HG03469 (cell line): ENCODE results near the gene PSORS1C1.

Experiments used
- ATAC-seq: cut with Tn5 transposase; IDR thresholded peaks from one replicate; pipeline ENCODE4 v1.9.1; 2021; ENCODE audit warnings: mild to moderate bottlenecking, moderate library complexity, moderate number of reproducible peaks; ENCODE audit not compliant: unreplicated experiment

Gene PSORS1C1

DNA sequence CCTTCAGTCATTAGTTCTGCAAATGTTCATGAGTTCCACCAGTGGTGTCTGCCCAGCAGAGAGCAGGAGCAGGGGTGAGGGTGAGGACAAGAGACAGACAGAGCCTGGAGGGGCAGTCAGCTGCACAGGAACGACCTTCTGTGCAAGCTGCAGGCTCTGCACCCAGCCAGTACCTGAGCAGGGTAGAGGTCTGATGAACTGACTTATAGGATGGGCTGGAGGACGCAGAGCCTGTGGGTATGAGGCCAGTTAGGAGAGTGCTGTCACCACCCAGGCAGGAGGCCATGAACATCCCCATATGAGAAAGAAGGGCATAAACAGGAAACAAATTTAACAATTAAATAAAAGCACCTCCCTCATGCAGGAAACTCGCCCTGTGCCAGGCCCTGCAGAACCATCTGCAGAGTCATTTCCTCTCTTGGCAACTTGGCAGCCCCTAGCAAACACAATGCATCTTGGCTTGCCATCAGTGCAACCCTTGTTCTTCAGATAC is 20.2 kb upstream of the PSORS1C1 start:
- ATAC-seq, result no peak

DNA sequence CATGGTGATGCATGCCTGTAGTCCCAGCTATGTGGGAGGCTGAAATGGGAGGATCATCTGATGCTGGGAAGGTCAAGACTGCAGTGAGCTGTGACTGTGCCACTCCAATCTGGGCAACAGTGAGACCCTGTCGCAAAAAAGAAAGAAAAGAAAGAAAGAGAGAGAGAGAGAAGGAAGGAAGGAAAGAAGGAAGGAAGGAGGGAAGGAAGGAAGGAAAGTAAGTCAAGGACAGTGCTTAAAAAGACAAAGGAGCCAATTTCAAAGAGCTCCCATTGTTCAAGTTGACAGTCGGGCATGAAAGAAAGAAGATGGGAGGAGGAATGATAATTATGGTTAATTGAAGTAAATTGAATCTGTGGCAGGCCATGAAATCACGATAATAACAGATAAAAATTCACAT is 18.4 kb upstream of the PSORS1C1 start:
- no peak for ATAC-seq

DNA sequence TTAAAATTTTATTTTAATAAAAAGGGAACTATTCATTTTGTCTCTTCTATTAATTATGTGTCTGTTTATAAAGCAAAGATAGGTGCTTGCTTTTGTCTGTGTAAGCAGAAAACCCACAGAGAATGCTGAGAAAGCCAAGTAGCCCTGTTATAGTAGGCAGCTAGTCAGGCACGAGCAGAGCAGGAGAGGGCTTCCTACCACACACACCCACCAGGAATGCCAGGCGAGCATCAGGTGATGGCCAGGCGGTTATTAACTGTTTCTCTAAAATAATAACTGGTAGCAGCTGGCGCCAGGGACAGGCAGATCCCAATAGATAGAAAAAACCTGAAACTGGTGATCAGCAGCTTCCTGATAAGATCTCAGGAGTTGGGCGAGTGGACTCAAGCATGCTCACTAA is 17.9 kb upstream of the PSORS1C1 start:
- no peak for ATAC-seq

DNA sequence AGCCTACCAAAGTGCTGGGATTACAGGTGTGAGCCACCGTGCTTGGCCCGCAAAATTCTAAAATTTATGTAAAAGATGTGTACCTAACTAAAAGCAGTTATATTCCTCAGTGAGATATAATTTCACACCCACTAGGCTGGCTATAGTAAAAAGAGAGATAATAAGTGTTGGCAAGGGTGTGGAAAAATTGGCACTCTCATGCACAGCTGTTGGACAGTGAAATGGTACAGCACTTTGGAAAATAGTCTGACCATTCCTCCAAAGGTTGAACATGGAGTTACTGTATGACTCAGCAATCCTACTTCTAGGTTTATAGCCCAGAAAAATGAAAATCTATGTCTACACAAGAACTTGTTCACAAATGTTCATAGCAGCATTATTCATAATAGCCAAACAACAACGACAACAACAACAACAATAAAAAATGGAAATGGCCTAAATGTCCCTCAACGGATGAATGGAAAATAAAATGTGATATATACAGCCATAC is 16.1 kb upstream of the PSORS1C1 start:
- ATAC-seq, result no peak

DNA sequence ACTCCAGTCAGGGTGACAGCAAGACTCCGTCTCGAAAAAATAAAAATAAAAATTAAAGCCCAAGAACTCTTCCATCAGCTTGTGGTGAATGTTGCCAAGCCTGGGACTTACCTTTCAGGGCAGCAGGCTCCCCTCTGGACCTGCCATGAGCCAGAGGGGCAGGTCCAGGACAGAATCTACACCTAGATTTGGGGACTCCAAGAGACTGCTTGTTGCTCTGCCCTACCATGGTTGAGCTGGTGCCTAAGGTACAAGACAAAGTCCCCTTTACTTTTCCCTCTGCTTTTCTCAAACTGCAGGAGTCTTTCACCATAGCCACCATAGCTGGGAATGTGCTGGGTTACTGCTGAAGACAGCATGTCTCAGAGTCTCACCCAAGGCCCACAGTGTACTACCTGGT is 11.5 kb upstream of the PSORS1C1 start:
- no peak for ATAC-seq

DNA sequence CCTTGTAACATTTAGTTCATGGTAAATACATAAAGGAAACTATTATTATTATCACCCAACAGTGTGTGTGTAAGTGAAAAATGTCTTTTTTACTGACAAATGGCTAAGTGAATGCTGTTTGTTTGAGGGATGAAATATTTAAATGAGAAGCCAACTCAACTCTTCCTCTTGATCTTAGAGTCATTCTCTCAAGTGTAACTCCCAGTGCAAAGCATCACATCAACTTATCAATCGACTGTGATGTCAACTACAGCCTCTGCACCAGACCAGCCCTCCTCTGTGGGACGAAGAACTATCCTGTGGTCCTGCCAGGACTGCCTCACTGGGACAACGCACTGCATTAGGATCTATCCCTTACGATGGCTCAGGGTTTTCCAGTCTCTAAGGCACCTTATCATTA is 7.5 kb upstream of the PSORS1C1 start:
- ATAC-seq, result no peak

DNA sequence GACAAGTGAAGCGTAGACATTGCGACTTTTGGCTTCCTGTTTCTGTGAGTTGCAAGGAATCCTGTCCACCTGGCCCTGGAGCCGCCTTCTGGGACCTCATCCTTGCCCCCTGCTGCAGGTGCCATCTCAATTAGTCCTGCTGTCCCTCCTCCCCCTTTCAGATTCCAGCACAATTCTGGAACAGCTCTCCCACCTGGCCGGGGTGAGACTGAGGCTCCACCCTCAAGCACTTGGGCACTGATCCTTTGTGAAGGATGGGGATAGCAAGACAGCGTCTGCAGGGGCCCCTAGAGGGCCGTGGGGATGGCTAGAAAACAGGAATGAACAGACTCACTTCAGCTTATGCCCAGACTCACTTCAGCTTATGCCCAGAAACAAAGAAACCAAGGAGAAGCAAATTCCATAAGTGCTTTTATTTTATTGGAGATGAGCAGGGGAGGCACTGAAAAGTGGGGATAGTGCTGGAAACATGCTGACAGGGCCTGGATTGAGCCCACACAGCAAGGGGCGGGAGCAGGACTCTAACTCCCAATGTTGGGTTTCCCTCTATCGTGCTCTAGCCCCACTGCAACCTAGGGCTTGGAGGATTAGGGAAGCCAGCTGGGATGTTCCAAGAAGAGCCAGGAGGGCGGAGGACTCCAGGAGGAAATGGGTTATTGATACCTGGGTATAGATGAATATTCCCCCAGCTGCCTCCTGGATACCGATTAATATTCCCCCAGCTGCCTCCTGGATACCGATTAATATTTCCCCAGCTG is 3.6 kb upstream of the PSORS1C1 start:
- no peak for ATAC-seq

DNA sequence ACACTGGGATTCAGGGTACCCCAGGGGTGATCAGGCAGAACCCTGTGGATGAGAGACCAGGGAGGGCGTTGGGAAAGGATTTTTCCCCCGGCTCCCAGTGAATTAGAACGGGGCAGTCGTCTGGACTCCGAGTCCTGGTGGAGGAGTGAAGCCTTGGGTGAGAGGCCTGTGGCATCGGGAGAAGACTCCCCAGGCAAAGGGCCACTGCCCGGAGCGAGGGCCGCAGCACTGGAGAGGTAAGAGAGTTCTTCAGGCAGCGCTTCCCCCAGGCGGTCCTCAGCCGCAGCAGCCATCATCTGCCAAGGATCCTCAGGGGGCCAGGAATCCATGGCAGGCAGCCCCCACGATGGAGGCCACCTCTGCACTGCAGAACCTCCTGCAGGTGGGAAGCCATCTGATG is 2.9 kb upstream of the PSORS1C1 start:
- ATAC-seq, result no peak

DNA sequence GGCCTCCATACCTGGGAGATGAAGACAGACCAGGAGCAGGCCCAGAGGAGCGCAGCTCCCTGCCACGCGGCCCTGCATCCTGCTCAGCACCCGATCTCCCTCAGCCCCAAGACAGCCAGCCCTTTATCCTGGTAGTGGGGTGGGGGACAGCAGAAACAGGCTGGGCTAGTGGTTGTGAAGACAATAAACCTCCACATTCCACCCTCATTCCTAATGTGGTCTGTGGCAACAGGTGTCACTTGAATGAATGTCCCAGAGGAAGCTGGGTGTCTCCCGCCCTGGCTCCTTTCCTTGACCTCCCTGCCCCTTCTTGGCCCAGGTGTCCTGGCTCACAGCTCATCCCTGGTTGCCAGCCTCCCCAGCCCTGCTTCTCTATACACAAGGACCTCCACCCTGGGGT is 2.1 kb upstream of the PSORS1C1 start, which contains the start of gene C6orf15:
Gene C6orf15, minus strand, starts transcription at position 98 of the 400 bp plus-strand sequence. Its CDS starts 20 bp downstream, at position 78.
- ATAC-seq, result no peak

DNA sequence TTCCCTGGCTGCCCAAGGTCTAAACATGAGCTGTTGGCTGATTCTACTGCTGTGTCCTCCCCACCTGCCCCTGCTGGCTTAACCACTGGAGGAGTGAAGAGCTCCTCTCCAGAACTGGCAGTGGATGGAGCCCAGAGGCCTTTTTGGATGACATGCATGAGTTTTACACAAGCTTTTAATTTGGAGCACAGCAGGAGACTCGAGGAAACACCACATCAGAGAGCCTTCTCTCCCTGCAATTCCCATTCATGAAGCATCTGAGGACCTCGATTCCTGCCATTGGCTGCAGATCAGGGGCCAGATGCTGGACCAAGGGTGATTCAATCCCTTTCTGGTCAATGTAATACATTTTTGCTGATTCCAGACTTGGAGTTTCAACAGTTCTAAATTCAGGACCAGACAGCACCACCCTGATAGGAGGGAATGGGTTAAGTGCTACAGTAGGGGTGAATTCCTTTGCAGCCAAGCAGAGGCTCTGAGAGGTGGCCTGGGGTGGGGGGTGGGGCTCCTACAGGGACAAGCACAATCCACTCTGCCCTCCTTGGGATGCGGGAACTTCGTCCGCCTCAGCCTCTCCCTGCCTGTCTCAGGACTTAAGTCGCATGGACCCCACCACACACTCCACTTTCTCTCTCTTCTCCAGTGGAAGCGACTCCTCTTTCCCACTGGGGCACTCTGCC is 599 bp upstream of the PSORS1C1 start:
- no peak for ATAC-seq

DNA sequence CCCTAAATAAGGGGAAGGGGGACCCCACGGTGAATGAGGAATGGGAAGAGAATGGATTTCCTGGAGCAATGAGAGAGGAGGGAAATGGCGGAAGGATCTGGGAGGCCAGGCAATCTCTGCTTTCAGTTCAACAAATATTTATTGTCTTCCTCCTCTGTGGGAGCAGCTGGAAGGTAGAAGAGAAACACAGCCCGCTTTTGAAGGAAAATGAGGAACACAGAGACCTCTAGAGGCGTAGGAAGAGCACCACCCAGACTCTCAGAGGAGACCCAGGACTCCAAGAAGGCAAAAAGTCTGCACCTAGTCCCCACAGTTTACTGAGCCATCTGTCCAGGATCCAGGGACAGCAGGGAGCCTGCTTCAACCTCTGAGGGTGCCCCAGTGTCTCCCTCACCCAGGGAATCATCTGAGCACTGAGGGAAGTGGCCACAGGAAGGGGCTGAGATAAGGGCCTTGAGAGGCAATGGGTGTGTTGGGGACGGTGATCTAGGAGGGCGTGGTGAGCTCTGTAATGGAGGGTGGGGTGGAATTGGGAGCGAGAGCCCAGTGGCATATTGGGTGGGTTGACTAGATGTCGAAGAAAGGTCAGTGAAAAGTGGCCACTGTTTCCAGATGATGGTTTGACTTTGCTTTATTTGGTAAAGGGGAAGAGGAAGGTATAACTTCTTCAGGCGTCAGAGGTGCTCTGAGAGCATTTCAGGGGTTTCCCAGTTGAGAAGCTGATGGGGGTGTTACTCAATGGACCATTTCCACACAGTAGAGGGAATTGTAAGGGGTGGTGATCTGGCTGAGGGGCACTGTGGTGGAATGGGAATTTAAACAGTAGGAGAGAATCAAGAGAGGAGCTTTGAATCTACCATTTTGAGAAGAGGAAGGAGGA is 610 bp downstream of the PSORS1C1 start:
- ATAC-seq, result no peak

DNA sequence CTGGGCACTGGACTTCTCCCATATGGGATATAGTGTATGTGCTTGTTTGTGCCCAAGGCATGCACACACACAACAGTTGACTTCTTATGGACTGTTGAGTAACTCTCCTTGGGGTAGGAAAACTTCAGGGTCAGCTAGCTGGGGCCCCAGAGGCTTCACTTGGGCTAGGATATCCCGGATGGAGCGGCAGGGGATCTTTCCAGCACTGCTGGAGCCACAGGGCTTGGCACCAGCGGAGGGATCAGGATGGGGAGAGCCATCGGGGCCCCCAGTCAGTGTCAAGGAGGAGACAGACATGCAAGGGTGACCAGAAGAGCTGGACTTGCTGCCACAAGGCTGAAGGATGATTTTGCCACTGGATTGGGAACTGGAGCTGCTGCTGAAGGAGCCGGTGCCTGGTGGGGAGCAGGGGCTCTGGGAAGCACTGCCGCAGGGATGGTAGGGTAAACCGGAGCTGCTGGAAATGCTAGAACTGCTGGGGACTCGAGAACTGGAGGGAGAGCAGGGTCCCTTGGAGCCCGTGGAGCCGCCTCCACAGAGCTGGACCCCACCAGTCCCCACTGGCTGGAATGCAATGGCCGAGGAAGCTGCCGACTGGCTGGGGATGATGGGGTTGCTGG is 1.5 kb downstream of the PSORS1C1 start:
- no peak for ATAC-seq

DNA sequence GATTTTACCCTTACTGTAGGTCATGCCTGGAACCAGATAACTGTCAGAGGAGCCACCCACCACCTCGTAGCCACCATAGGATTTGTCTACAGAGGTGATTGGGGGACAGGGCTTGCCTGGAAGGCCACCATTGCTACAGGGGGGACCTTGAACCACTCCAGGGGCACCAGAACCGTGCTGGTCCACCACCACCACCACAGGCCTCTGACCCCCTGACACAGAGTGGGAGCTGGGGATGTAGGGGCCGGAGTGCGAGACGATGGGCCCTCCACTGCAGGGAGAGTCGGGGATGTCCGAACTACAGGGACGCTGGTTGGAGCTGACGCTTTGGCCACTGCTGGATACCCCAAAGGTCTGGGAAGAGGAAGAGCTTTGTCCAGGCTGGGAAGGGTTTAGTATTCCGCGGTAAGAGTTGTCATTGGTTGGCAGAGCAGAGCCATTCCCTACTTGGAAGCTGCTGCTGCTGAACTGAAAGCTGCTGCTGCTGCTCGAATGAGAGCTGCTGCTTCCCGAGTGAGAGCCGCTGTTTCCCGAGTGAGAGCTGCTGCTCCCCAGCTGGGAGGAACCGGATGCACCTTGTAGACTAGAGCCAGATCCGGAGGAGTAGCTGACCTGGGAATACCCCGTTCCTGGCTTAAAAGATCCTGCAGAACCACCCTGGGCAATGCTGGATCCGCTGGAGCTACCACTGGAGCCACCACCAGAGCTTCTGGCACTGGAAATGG is 2.2 kb downstream of the PSORS1C1 start:
- ATAC-seq, result no peak

DNA sequence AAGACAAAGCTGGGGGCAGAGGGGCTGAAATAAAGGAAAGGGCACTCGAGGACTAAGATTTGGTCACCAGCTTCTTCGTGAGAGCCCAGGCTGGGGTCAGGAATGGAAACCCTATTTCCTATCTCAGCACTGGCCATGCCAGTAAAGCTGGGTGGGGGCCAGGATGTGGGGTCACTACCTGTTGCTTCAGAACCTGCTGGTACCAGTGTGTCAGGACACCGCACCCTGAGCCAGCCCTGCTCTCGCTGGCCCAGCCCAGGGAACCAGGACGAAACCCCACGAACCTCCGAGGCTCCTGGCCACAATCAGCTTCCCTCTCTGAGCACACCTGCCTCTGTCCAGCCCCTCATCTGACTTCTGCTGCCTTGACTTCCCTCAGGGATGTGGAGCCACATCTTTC is 3.6 kb downstream of the PSORS1C1 start:
- no peak for ATAC-seq

DNA sequence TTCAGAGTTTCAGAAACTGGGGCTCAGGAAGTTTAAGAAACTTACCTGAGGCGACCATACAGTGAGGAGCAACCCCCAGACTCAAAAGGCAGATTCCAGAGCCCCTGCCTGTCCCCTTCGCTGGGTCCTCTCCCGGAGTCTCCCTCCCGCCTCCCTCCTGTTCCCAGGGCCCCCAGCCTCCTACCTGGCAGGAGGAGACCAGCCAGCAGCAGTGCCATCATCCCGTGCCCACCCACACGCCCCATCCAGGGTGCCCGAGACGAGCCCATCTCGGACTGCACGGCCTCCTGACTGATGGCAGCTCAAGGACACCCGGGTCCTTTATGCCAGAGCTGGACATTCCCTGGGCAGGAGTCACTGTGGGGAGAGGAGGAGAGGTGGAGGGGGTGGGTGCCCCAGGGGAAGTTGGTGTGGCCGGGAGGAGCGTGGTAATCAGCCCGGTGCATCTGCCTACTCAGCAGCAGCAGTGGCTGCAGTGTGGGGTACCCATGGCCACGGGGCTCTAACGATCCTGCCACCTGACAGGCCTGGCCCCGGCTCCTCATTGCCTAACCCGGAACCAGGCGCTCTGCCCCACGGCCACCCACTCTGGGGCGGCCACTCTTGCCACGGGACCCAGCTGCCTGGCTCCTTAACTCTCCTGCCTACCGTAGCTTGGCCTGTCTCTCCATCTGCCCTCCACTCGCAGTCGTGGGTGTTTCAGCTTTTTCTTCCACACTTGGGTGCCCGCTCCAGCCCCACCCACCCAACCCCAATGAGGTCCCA is 5.7 kb downstream of the PSORS1C1 start, which contains the start of gene CDSN:
Gene CDSN, minus strand, starts transcription at position 296 of the 765 bp plus-strand sequence. Its CDS starts 27 bp downstream, at position 269.
- no peak for ATAC-seq

DNA sequence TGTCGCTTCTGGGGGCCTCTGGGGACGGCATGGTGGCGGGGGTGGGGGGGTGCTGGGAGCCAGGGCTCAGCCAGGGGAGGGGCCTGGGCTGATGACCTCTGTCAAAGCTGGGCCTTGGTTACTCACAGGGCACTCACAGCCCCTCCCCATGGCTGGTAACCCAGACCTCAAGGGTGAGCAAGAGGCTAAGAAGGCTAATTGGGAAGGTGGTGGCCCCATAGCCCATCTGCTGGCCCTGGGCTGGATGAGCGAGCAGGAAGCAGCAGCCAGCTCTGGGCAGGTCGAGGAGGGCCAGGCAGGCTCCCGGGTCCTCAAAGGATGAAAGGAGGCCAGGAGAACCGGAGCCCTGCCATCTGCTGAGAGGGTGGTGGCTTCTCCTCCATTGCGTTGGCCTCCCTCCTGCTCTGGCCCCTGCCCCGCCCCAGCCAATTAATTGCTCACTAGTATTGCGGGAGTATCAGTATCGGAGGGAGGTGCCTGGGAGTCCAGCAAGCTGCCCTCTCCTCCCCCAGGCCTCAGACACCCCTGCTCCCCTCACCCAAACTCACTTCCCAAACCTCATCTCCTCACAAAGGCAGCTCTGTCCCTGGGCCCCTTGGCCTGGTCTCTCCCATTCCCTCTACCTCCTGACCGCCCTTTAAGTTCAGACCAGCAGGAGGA is 6.7 kb downstream of the PSORS1C1 start:
- ATAC-seq, result no peak

DNA sequence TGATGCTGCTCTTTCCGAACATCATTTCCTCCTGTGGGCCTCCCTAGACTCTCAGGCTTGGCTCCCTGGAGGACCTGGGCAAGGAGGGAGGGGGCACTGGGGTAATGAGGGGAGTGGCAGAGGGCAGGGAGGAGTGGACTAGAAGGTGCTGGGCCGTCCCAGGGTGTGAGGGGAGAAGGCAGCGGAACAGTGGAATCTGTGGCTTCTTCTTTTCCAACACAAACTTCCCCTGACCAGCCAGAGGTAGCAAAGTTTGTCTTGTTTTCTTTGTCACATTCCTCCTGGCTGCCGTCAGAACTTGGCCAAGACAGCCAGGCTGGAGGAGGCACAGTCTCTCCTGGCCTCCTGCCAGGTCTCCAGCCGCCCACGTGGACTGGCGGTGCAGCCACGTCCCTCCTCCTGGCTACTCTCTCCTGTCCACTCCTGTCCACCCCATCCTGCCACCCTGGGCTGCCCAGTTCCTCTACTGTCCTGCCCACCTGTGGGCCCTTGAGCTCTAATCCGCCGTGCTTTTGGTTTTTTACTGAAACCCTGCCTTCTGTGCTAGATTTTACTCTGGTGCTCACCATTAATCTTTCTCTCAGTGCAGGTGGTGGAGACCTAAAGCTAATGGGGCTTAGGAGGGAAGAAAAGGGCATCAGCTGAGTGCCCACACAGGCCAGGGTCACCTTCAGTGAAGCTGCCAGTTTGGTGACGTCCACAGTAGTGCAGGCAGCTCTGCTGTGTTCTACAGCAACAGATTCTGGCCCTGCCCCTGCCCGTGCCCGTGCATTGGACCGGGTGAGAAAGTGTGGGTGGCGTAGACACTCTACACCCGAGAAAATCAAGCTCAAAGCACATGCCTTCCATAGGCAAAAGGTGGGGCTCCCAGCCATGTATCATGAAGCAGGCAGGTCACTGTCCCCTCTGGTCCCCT is 8.4 kb downstream of the PSORS1C1 start:
- no peak for ATAC-seq

DNA sequence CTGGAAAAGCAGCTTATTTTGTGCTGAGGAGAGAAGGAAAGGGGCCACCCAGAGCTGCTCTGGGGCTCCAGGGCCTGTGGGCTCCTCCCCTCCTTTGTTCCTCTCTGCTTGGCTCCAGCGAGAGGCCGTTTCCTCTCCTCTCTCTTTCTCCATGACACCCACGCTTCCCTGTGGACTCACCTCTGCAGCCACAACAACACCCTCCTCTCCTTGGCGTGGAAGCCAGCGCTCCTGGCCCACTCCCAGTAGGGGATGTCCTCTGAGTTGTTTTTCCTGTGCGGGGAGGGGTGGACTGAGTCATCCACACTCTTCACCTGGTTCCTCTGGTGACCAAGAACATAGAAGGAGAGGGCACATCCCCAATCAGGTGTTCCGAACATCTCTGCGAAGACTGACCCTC is 10.6 kb downstream of the PSORS1C1 start:
- ATAC-seq, result no peak
